BLaER1 treated with 17β-estradiol and CSF1 and Interleukin-3, amounts not matched to agents 10 nM and 100 nM (cell line): ENCODE results near the gene HNF1A.
A peak's percentile ranks its signal among the peaks of the same experiment; 100 is the strongest.
"Not testable (repeated sequence)": the region's sequence is repeated elsewhere in the genome, so short reads cannot be mapped to it uniquely, and the experiment has no call there.

ENCODE experiments used
- H3K27ac ChIP-seq, 11 experiments: shearing (Covaris generic); formaldehyde crosslinking; 2 replicates each; pipeline ENCODE4 v1.8.1; 2022
- H3K27me3 ChIP-seq, 11 experiments: shearing (Covaris generic); formaldehyde crosslinking; 2 replicates each; pipeline ENCODE4 v1.8.1; 2022
- H3K36me3 ChIP-seq, 11 experiments: shearing (Covaris generic); formaldehyde crosslinking; 2 replicates each; pipeline ENCODE4 v1.8.1; 2022
- H3K4me1 ChIP-seq, 10 experiments: shearing (Covaris generic); formaldehyde crosslinking; 2 replicates each; pipeline ENCODE4 v1.8.1; 2022
- H3K4me2 ChIP-seq, 11 experiments: shearing (Covaris generic); formaldehyde crosslinking; 2 replicates each; pipeline ENCODE4 v1.8.1; 2022
- H3K4me3 ChIP-seq, 10 experiments: shearing (Covaris generic); formaldehyde crosslinking; 2 replicates each; pipeline ENCODE4 v1.8.1; 2022
- H3K9ac ChIP-seq, 11 experiments: shearing (Covaris generic); formaldehyde crosslinking; 2 replicates each; pipeline ENCODE4 v1.8.1; 2022
- H3K9me3 ChIP-seq, 11 experiments: shearing (Covaris generic); formaldehyde crosslinking; replicated peaks in 1 of 11; 2 replicates each; pipeline ENCODE4 v1.8.1; 2022
- H4K20me1 ChIP-seq, 11 experiments: shearing (Covaris generic); formaldehyde crosslinking; 2 replicates each; pipeline ENCODE4 v1.8.1; 2022
- Cebpa-rat ChIP-seq, 11 experiments: shearing (Covaris generic); IDR thresholded peaks; 2 replicates each; pipeline ENCODE4 v1.8.1; 2022

Gene HNF1A

GRCh38 chr12:120938496-120938895 is 39.8 kb upstream of the HNF1A start:
- peaks cover 3 to 92% (median 64%) of the 10 kb centered on the region in 10 experiments; a peak in 18 of 20 replicates for H3K4me1 ChIP-seq
- H4K20me1 ChIP-seq, result no peaks in the 10 kb centered on the region
- no peak for TF ChIP-seq Cebpa-rat (IDR thresholded peaks at IDR 0.05)
- no peak overlapping the region for H3K4me3 ChIP-seq
- peak overlapping the region in 6 of 11 experiments; percentile 55 to 82 (median 78); a peak in 11 of 22 replicates for H3K4me2 ChIP-seq
- H3K9me3 ChIP-seq, result peaks cover 0 to 6% (median 0%) of the 10 kb centered on the region in 11 experiments; a peak in 1 of 22 replicates
- H3K36me3 ChIP-seq, result no peaks in the 10 kb centered on the region
- no peak overlapping the region for H3K9ac ChIP-seq
- H3K27ac ChIP-seq, result no peak overlapping the region; a peak in 2 of 22 replicates
- no peaks in the 10 kb centered on the region for H3K27me3 ChIP-seq

- no peaks in the 10 kb centered on the region for H4K20me1 ChIP-seq
- H3K4me1 ChIP-seq, result peaks cover 3 to 91% (median 64%) of the 10 kb centered on the region in 10 experiments; a peak in 18 of 20 replicates
- H3K4me3 ChIP-seq, result peak overlapping the region in 1 of 10 experiments; percentile 18; a peak in 1 of 20 replicates
- H3K27ac ChIP-seq, result peak overlapping the region in 5 of 11 experiments; percentile 20 to 56 (median 43); a peak in 11 of 22 replicates
- peak overlapping the region in 3 of 11 experiments; percentile 12 to 28 (median 14); a peak in 4 of 22 replicates for H3K9ac ChIP-seq
- no peaks in the 10 kb centered on the region for H3K27me3 ChIP-seq
- TF ChIP-seq Cebpa-rat (IDR thresholded peaks at IDR 0.05), result no peak
- peaks cover 0 to 6% (median 0%) of the 10 kb centered on the region in 11 experiments; a peak in 1 of 22 replicates for H3K9me3 ChIP-seq
- peak overlapping the region in 9 of 11 experiments; percentile 2 to 88 (median 77); a peak in 16 of 22 replicates for H3K4me2 ChIP-seq
- H3K36me3 ChIP-seq, result no peaks in the 10 kb centered on the region
Observed at GRCh38 chr12:120939523-120939922, 38.8 kb upstream of the HNF1A start.

GRCh38 chr12:120940006-120940405 is 38.3 kb upstream of the HNF1A start:
- Histone ChIP-seq H3K4me3 (no peak overlapping the region; a peak in 1 of 20 replicates), H3K36me3 (no peaks in the 10 kb centered on the region), H3K9me3 (peaks cover 0 to 6% (median 0%) of the 10 kb centered on the region in 11 experiments; a peak in 1 of 22 replicates), H3K27me3 (no peaks in the 10 kb centered on the region), H3K4me2 (peak overlapping the region in 9 of 11 experiments; percentile 37 to 88 (median 77); a peak in 16 of 22 replicates), H4K20me1 (no peaks in the 10 kb centered on the region), H3K27ac (peak overlapping the region in 9 of 11 experiments; percentile 9 to 56 (median 23); a peak in 11 of 22 replicates), H3K9ac (peak overlapping the region in 2 of 11 experiments; percentile 1 to 11; a peak in 3 of 22 replicates), H3K4me1 (peaks cover 3 to 91% (median 64%) of the 10 kb centered on the region in 10 experiments; a peak in 18 of 20 replicates)
- TF ChIP-seq Cebpa-rat (IDR thresholded peaks at IDR 0.05), result no peak

GRCh38 chr12:120940799-120941198 is 37.5 kb upstream of the HNF1A start:
- no peaks in the 10 kb centered on the region for H3K27me3 ChIP-seq
- no peaks in the 10 kb centered on the region for H3K36me3 ChIP-seq
- H3K4me2 ChIP-seq, result peak overlapping the region in 10 of 11 experiments; percentile 21 to 88 (median 68); a peak in 19 of 22 replicates
- H3K4me1 ChIP-seq, result peaks cover 3 to 83% (median 62%) of the 10 kb centered on the region in 10 experiments; a peak in 18 of 20 replicates
- peak in 8 of 11 experiments; percentile 54 to 89 (median 73); a peak in 14 of 22 replicates for TF ChIP-seq Cebpa-rat (IDR thresholded peaks at IDR 0.05)
- H3K9me3 ChIP-seq, result peaks cover 0 to 6% (median 0%) of the 10 kb centered on the region in 11 experiments; a peak in 1 of 22 replicates
- no peaks in the 10 kb centered on the region for H4K20me1 ChIP-seq
- H3K4me3 ChIP-seq, result no peak overlapping the region
- H3K27ac ChIP-seq, result peak overlapping the region; percentile 12 to 56 (median 43); a peak in 15 of 22 replicates
- H3K9ac ChIP-seq, result peak overlapping the region in 4 of 11 experiments; percentile 1 to 41 (median 24); a peak in 6 of 22 replicates

- H3K9me3 ChIP-seq, result peaks cover 0 to 6% (median 0%) of the 10 kb centered on the region in 11 experiments; a peak in 1 of 22 replicates
- no peak overlapping the region for H3K4me3 ChIP-seq
- H3K4me2 ChIP-seq, result peak overlapping the region in 10 of 11 experiments; percentile 21 to 88 (median 68); a peak in 18 of 22 replicates
- H4K20me1 ChIP-seq, result no peaks in the 10 kb centered on the region
- peak overlapping the region in 8 of 11 experiments; percentile 40 to 56 (median 48); a peak in 12 of 22 replicates for H3K27ac ChIP-seq
- H3K4me1 ChIP-seq, result peaks cover 3 to 77% (median 56%) of the 10 kb centered on the region in 10 experiments; a peak in 18 of 20 replicates
- H3K36me3 ChIP-seq, result no peaks in the 10 kb centered on the region
- no peaks in the 10 kb centered on the region for H3K27me3 ChIP-seq
- peak overlapping the region in 2 of 11 experiments; percentile 22 to 41; a peak in 5 of 22 replicates for H3K9ac ChIP-seq
- TF ChIP-seq Cebpa-rat (IDR thresholded peaks at IDR 0.05), result no peak
Observed at GRCh38 chr12:120941412-120941811, 36.9 kb upstream of the HNF1A start.

- TF ChIP-seq Cebpa-rat (IDR thresholded peaks at IDR 0.05), result no peak
- no peaks in the 10 kb centered on the region for H4K20me1 ChIP-seq
- no peak overlapping the region for H3K4me3 ChIP-seq
- H3K27me3 ChIP-seq, result no peaks in the 10 kb centered on the region
- H3K4me1 ChIP-seq, result peaks cover 3 to 72% (median 50%) of the 10 kb centered on the region in 10 experiments; a peak in 18 of 20 replicates
- peaks cover 0 to 6% (median 0%) of the 10 kb centered on the region in 11 experiments; a peak in 1 of 22 replicates for H3K9me3 ChIP-seq
- H3K27ac ChIP-seq, result peak overlapping the region in 5 of 11 experiments; percentile 43 to 56 (median 53); a peak in 3 of 22 replicates
- no peaks in the 10 kb centered on the region for H3K36me3 ChIP-seq
- peak overlapping the region in 8 of 11 experiments; percentile 55 to 88 (median 78); a peak in 12 of 22 replicates for H3K4me2 ChIP-seq
- no peak overlapping the region for H3K9ac ChIP-seq
Observed at GRCh38 chr12:120941846-120942405, 36.4 kb upstream of the HNF1A start.

GRCh38 chr12:120943482-120943881 is 34.9 kb upstream of the HNF1A start:
- peaks cover 3 to 57% (median 36%) of the 10 kb centered on the region in 10 experiments; a peak in 18 of 20 replicates for H3K4me1 ChIP-seq
- no peak for TF ChIP-seq Cebpa-rat (IDR thresholded peaks at IDR 0.05)
- H3K27ac ChIP-seq, result no peak overlapping the region
- H3K4me2 ChIP-seq, result no peak overlapping the region
- H3K4me3 ChIP-seq, result no peak overlapping the region
- no peaks in the 10 kb centered on the region for H4K20me1 ChIP-seq
- H3K9me3 ChIP-seq, result peaks cover 0 to 6% (median 0%) of the 10 kb centered on the region in 11 experiments; a peak in 1 of 22 replicates
- H3K36me3 ChIP-seq, result no peaks in the 10 kb centered on the region
- no peaks in the 10 kb centered on the region for H3K27me3 ChIP-seq
- no peak overlapping the region for H3K9ac ChIP-seq

GRCh38 chr12:120944645-120945217 is 33.6 kb upstream of the HNF1A start:
- Histone ChIP-seq H3K27me3 (no peaks in the 10 kb centered on the region), H3K36me3 (no peaks in the 10 kb centered on the region), H3K9me3 (peaks cover 0 to 6% (median 0%) of the 10 kb centered on the region in 11 experiments; a peak in 1 of 22 replicates), H3K27ac (no peak overlapping the region), H4K20me1 (no peaks in the 10 kb centered on the region), H3K4me1 (peaks cover 3 to 46% (median 24%) of the 10 kb centered on the region in 10 experiments; a peak in 18 of 20 replicates), H3K9ac (no peak overlapping the region), H3K4me3 (no peak overlapping the region), H3K4me2 (peak overlapping the region in 1 of 11 experiments; percentile 51; a peak in 1 of 22 replicates)
- TF ChIP-seq Cebpa-rat (IDR thresholded peaks at IDR 0.05), result no peak

GRCh38 chr12:120945516-120945915 is 32.8 kb upstream of the HNF1A start:
- not testable (repeated sequence) for H3K36me3 ChIP-seq, H3K9ac ChIP-seq, H3K4me2 ChIP-seq, H3K27me3 ChIP-seq, H3K9me3 ChIP-seq, H4K20me1 ChIP-seq, H3K27ac ChIP-seq, H3K4me3 ChIP-seq
- peaks cover 3 to 38% (median 16%) of the 10 kb centered on the region in 10 experiments; a peak in 17 of 20 replicates for H3K4me1 ChIP-seq

GRCh38 chr12:120950260-120950799 is 28.0 kb upstream of the HNF1A start:
- H3K4me2 ChIP-seq, H3K4me1 ChIP-seq, H3K36me3 ChIP-seq, H4K20me1 ChIP-seq, H3K9me3 ChIP-seq, H3K4me3 ChIP-seq, H3K27me3 ChIP-seq, H3K9ac ChIP-seq, H3K27ac ChIP-seq: not testable (repeated sequence)
